HepG2 (cell line): ENCODE measurements around the gene LRP1B. TPM values are rescaled to one million over a fixed set of nuclear protein-coding genes. Genes with fewer than 3 reads are reported as not detected.

Experiments
- ATAC-seq: fragments of 200-7000 bp; cut with Tn5 transposase; 3 replicates; pipeline ENCODE4 v1.9.1; 2020; ENCODE audit warnings: mild to moderate bottlenecking, moderate library complexity
- BruUV-seq: library from RNA; stranded (reverse); fragments of 400-500 nt; replicated peaks from 2 replicates; lab custom pipeline; 2021; lab: Mats Ljungman, UMichigan
- CTCF ChIA-PET: fragments of 300-600 bp; formaldehyde crosslinking; extraction: SDS; loops from one replicate; lab custom pipeline; 2021; ENCODE audit warnings: low total read pairs, inconsistent platforms, low intra/inter-chr PET ratio; lab: Yijun Ruan, JAX
- POLR2A ChIA-PET: fragments of 350-600 bp; sonication (Branson Sonifier 250); formaldehyde crosslinking; loops from one replicate; lab custom pipeline; 2020; ENCODE audit warnings: antibody characterized with exemption, inconsistent platforms; lab: Yijun Ruan, JAX
- DNase-seq: peaks from one replicate; pipeline ENCODE4 v3.0.0-alpha.2; 2015; ENCODE audit warnings: low spot score
- FAIRE-seq: peaks from 3 replicates; lab custom pipeline; 2011; peaks lifted over from hg19 to GRCh38; lab: Jason Lieb, UNC
- H2AFZ ChIP-seq: one replicate; pipeline ENCODE4 v1.6.1; 2011; ENCODE audit warnings: low read length, inconsistent platforms
- H3K27ac ChIP-seq: fragments of 300-600 bp; 3 replicates; pipeline ENCODE4 v1.8.0; 2011; ENCODE audit warnings: mixed run types, mild to moderate bottlenecking, mixed read lengths, low read length, inconsistent platforms; ENCODE audit not compliant: insufficient read depth; ENCODE audit errors: extremely low read length
- H3K27me3 ChIP-seq, 2 experiments: fragments of 200-600 bp in 1 of 2; 2 replicates in 1 of 2; 3 replicates in 1 of 2; pipeline versions ENCODE4 v1.6.0 to v1.8.0; 2011; ENCODE audit warnings: low read length in 2 of 2, mild to moderate bottlenecking in 2 of 2, moderate library complexity in 2 of 2, inconsistent platforms in 1 of 2; ENCODE audit not compliant: insufficient read depth in 2 of 2, control insufficient read depth in 1 of 2
- H3K36me3 ChIP-seq, 2 experiments: fragments of 200-600 bp in 1 of 2; replicated peaks in 1 of 2; 2 replicates in 1 of 2; 3 replicates in 1 of 2; pipeline versions ENCODE4 v1.5.1 to v1.8.0; 2011; ENCODE audit warnings: low read length in 2 of 2, inconsistent platforms in 1 of 2; ENCODE audit not compliant: insufficient read depth in 2 of 2, control insufficient read depth in 1 of 2
- H3K4me1 ChIP-seq: 2 replicates; pipeline ENCODE4 v1.5.1; 2012; ENCODE audit warnings: low read length, inconsistent platforms; ENCODE audit not compliant: insufficient read depth
- H3K4me2 ChIP-seq: 2 replicates; pipeline ENCODE4 v1.6.0; 2011; ENCODE audit warnings: low read depth, low read length, inconsistent platforms
- H3K4me3 ChIP-seq, 3 experiments: fragments of 200-600 bp in 1 of 3; sonication (generic), shearing (Covaris generic) in 1 of 3; replicated peaks in 1 of 3; 2 replicates each; pipeline ENCODE4 v1.5.1; 2011 to 2016; ENCODE audit warnings: low read length in 3 of 3, inconsistent platforms in 2 of 3, low read depth in 2 of 3, mild to moderate bottlenecking in 2 of 3, control low read depth in 1 of 3, mixed read lengths in 1 of 3; ENCODE audit not compliant: insufficient read depth in 1 of 3
- H3K79me2 ChIP-seq: one replicate; pipeline ENCODE4 v1.6.1; 2011; ENCODE audit warnings: low read length, inconsistent platforms; ENCODE audit not compliant: insufficient read depth
- H3K9ac ChIP-seq: 2 replicates; pipeline ENCODE4 v1.6.0; 2011; ENCODE audit warnings: mild to moderate bottlenecking, low read depth, low read length, inconsistent platforms; ENCODE audit not compliant: insufficient read depth
- H3K9me3 ChIP-seq: 2 replicates; pipeline ENCODE4 v1.5.1; 2012; ENCODE audit warnings: mild to moderate bottlenecking, low read length
- H4K20me1 ChIP-seq: 2 replicates; pipeline ENCODE4 v1.6.0; 2011; ENCODE audit warnings: inconsistent platforms, mild to moderate bottlenecking, low read length, moderate library complexity; ENCODE audit not compliant: insufficient read depth
- BATF2 ChIP-seq: sonication (generic); formaldehyde crosslinking; IDR thresholded peaks from 2 replicates; pipeline ENCODE4 v1.8.0; 2022; ENCODE audit warnings: mild to moderate bottlenecking, missing genetic modification reagents, moderate library complexity
- CCAR2 ChIP-seq: fragments of 200-400 bp; formaldehyde crosslinking; optimal IDR thresholded peaks from 2 replicates; pipeline ENCODE3; 2018; ENCODE audit warnings: low read depth, mild to moderate bottlenecking, low read length, moderate library complexity
- HDAC1 ChIP-seq: sonication (generic); formaldehyde crosslinking; IDR thresholded peaks from 2 replicates; pipeline ENCODE4 v1.5.1; 2020; ENCODE audit warnings: mild to moderate bottlenecking, missing genetic modification reagents
- MLXIP ChIP-seq: sonication (generic); formaldehyde crosslinking; IDR thresholded peaks from 2 replicates; pipeline ENCODE4 v1.9.0; 2021; ENCODE audit warnings: missing genetic modification reagents, borderline replicate concordance
- PAF1 ChIP-seq: IDR thresholded peaks from 2 replicates; pipeline ENCODE4 v1.6.1; 2016; ENCODE audit warnings: missing genetic modification reagents, missing compliant biosample characterization
- PRDM15 ChIP-seq: sonication (generic); formaldehyde crosslinking; IDR thresholded peaks from 2 replicates; pipeline ENCODE4 v1.4.0; 2020; ENCODE audit warnings: missing genetic modification reagents
- TBL1XR1 ChIP-seq: fragments of 150-350 bp; IDR thresholded peaks from 2 replicates; pipeline ENCODE4 v1.6.1; 2014; ENCODE audit warnings: borderline replicate concordance, low read length; ENCODE audit not compliant: partially characterized antibody
- TOPORS ChIP-seq: sonication (generic); formaldehyde crosslinking; IDR thresholded peaks from 2 replicates; pipeline ENCODE4 v1.8.0; 2023; ENCODE audit warnings: mild to moderate bottlenecking, missing genetic modification reagents
- ZBTB7A ChIP-seq: sonication (generic); formaldehyde crosslinking; IDR thresholded peaks from 2 replicates; pipeline ENCODE4 v1.8.0; 2022; ENCODE audit warnings: mild to moderate bottlenecking, missing genetic modification reagents
- ZIK1 ChIP-seq: sonication (generic); formaldehyde crosslinking; IDR thresholded peaks from 2 replicates; pipeline ENCODE4 v1.5.0; 2020; ENCODE audit warnings: mild to moderate bottlenecking, low read depth, missing genetic modification reagents, borderline replicate concordance
- ZNF256 ChIP-seq: sonication (generic); formaldehyde crosslinking; conservative IDR thresholded peaks from 2 replicates; pipeline ENCODE4 v1.4.0; 2020; ENCODE audit warnings: missing genetic modification reagents
- ZNF569 ChIP-seq: sonication (generic); formaldehyde crosslinking; IDR thresholded peaks from 2 replicates; pipeline ENCODE4 v1.5.0; 2020; ENCODE audit warnings: mild to moderate bottlenecking, missing genetic modification reagents, moderate library complexity, borderline replicate concordance
- ZNF572 ChIP-seq: sonication (generic); formaldehyde crosslinking; IDR thresholded peaks from 2 replicates; pipeline ENCODE4 v1.5.1; 2020; ENCODE audit warnings: mild to moderate bottlenecking, missing genetic modification reagents
- ZNF639 ChIP-seq: conservative IDR thresholded peaks from 2 replicates; pipeline ENCODE4 v1.6.1; 2018; ENCODE audit warnings: missing genetic modification reagents
- ZNF737 ChIP-seq: sonication (generic); formaldehyde crosslinking; IDR thresholded peaks from 2 replicates; pipeline ENCODE4 v1.5.0; 2020; ENCODE audit warnings: missing genetic modification reagents, mild to moderate bottlenecking, borderline replicate concordance
- WGBS: methylation state at CpG from one replicate; pipeline ENCODE4 v1.1.6; 2017; ENCODE audit warnings: low lambda C conversion rate; 5-methylcytosine and 5-hydroxymethylcytosine counted together
- in situ Hi-C: cut with HindIII; loops from 2 replicates; pipeline ENCODE4 v1.10.0; 2017; ENCODE audit warnings: low pct_unique_long_range_greater_than_20kb; ENCODE audit not compliant: extremely low pct_ligation_motif_present
- intact Hi-C: fragments of 100-400 bp; cut with micrococcal nuclease; formaldehyde crosslinking; loops from one replicate; pipeline ENCODE4 v1.10.0; 2022; ENCODE audit not compliant: unreplicated experiment
- polyA plus RNA-seq, 8 experiments: library from polyadenylated mRNA; depleted of rRNA in 3 of 8; stranded (reverse) in 7 of 8; unstranded in 1 of 8; fragments of >200 nt; fragmentation: Illumina TruSeq in 4 of 8; extraction: Trizol in 4 of 8; gene quantifications; 2 replicates each; pipeline versions ENCODE4 v1.2.1 to v1.2.3, GENCODE V29; 2011 to 2016; ENCODE audit warnings: low read depth in 4 of 8, missing spikeins in 1 of 8, mixed read lengths in 1 of 8; ENCODE audit not compliant: insufficient read depth in 1 of 8
- total RNA-seq, 5 experiments: library from RNA; depleted of rRNA; stranded (reverse); fragments of >200 nt; fragmentation: Illumina TruSeq; extraction: Trizol; gene quantifications; 2 replicates each; pipeline ENCODE4 v1.2.3, GENCODE V29; 2016; ENCODE audit warnings: low read depth in 1 of 5

The LRP1B gene
- total and polyA plus RNA-seq, 2 of the 13 experiments (the other 11 are each of a cell fraction or from before 2014, with no cell fraction given), result 0.04 TPM; not detected in 1

GRCh38 chr2:142104134-142104758 lies 26.6 kb downstream of the LRP1B start (continued):
- TF ChIP-seq MLXIP (CRISPR knock-in tag), result no peak
- no peak for TF ChIP-seq TBL1XR1

- Histone ChIP-seq H4K20me1 (no peaks in the 10 kb centered on the region), H2AFZ (no peak overlapping the region), H3K27ac (no peak overlapping the region), H3K79me2 (no peaks in the 10 kb centered on the region), H3K9ac (no peak overlapping the region), H3K4me1 (no peaks in the 10 kb centered on the region), H3K4me2 (no peak overlapping the region), H3K4me3 (no peak overlapping the region), H3K36me3 (no peaks in the 10 kb centered on the region), H3K27me3 (no peaks in the 10 kb centered on the region), H3K9me3 (no peaks in the 10 kb centered on the region)
- FAIRE-seq (no peak), DNase-seq (no peak), ATAC-seq (no peak)
- 10% methylated on average over 1 of the region's 1 CpG for WGBS
- in situ Hi-C loops (no loop called here), intact Hi-C loops (no loop called here)
- ChIA-PET POLR2A (no interaction called here), CTCF (no interaction called here)
- no TSS peak for BruUV-seq
- TF ChIP-seq PAF1 (CRISPR knock-in tag) (no peak), PRDM15 (CRISPR knock-in tag) (no peak), CCAR2 (no peak), ZNF737 (no peak), ZNF569 (no peak), ZBTB7A (no peak), HDAC1 (no peak), ZNF256 (CRISPR knock-in tag) (no peak), BATF2 (no peak), TOPORS (CRISPR knock-in tag) (no peak), ZNF639 (no peak), ZIK1 (no peak), ZNF572 (CRISPR knock-in tag) (no peak)
These were observed 29.8 kb downstream of the LRP1B start for GRCh38 chr2:142100970-142101369.
